H1 (cell line): ENCODE measurements around the gene LSG1. TPM values are rescaled to one million over a fixed set of nuclear protein-coding genes. Genes with fewer than 3 reads are reported as not detected.

Source experiments
- CTCF ChIA-PET: fragments of 300-600 bp; sonication (Branson Sonifier 250); formaldehyde crosslinking; loops from one replicate; lab custom pipeline; 2021; ENCODE audit not compliant: partially characterized antibody; lab: Charles Lee
- POLR2A ChIA-PET: fragments of 300-600 bp; sonication (Branson Sonifier 250); formaldehyde crosslinking; loops from one replicate; lab custom pipeline; 2021; ENCODE audit warnings: inconsistent platforms; ENCODE audit not compliant: partially characterized antibody; lab: Charles Lee
- DNase-seq, 2 experiments: peaks; one replicate each; pipeline versions ENCODE4 v3.0.0 to v3.0.0-alpha.2; 2010 to 2022; ENCODE audit warnings: low spot score in 2 of 2, low read depth in 1 of 2, mixed read lengths in 1 of 2
- FAIRE-seq: peaks from 2 replicates; lab custom pipeline; 2011; peaks lifted over from hg19 to GRCh38; lab: Jason Lieb, UNC
- H2AFZ ChIP-seq: 2 replicates; pipeline ENCODE4 v1.8.1; 2012; ENCODE audit warnings: low read length, inconsistent platforms
- H2AK5ac ChIP-seq: 2 replicates; pipeline ENCODE4 v1.6.1; 2013; ENCODE audit warnings: low read depth, low read length
- H2BK120ac ChIP-seq: replicated peaks from 2 replicates; pipeline ENCODE3; 2013; ENCODE audit warnings: low read depth, low read length, inconsistent platforms
- H2BK12ac ChIP-seq: 2 replicates; pipeline ENCODE4 v1.6.1; 2013; ENCODE audit warnings: low read depth, low read length
- H2BK15ac ChIP-seq: 2 replicates; pipeline ENCODE4 v1.6.1; 2013; ENCODE audit warnings: low read length
- H2BK20ac ChIP-seq: 2 replicates; pipeline ENCODE4 v1.6.1; 2013; ENCODE audit warnings: low read length
- H2BK5ac ChIP-seq: 2 replicates; pipeline ENCODE4 v1.6.1; 2013; ENCODE audit warnings: low read depth, low read length
- H3K14ac ChIP-seq: 2 replicates; pipeline ENCODE4 v1.6.1; 2013; ENCODE audit warnings: inconsistent platforms; ENCODE audit not compliant: insufficient read length
- H3K18ac ChIP-seq: 2 replicates; pipeline ENCODE4 v1.6.1; 2013; ENCODE audit warnings: low read length; ENCODE audit errors: extremely low read depth
- H3K23ac ChIP-seq: 2 replicates; pipeline ENCODE4 v1.6.1; 2013; ENCODE audit warnings: inconsistent platforms; ENCODE audit not compliant: insufficient read length
- H3K23me2 ChIP-seq: 2 replicates; pipeline ENCODE4 v1.6.1; 2013; ENCODE audit warnings: low read depth, low read length
- H3K27ac ChIP-seq: 2 replicates; pipeline ENCODE4 v1.6.1; 2011; ENCODE audit warnings: low read depth, low read length, inconsistent platforms
- H3K27me3 ChIP-seq, 4 experiments: replicated peaks in 1 of 4; 1 replicate in 1 of 4; 2 replicates in 3 of 4; pipeline versions ENCODE4 v1.6.1 to v1.8.1; 2011 to 2013; ENCODE audit warnings: low read length in 3 of 4, mild to moderate bottlenecking in 3 of 4, inconsistent platforms in 2 of 4, mixed read lengths in 2 of 4, moderate library complexity in 1 of 4; ENCODE audit not compliant: control insufficient read depth in 3 of 4, insufficient read depth in 3 of 4; ENCODE audit errors: extremely low read depth in 1 of 4
- H3K36me3 ChIP-seq, 4 experiments: 2 replicates each; pipeline versions ENCODE4 v1.6.1 to v1.8.1; 2011 to 2013; ENCODE audit warnings: mild to moderate bottlenecking in 4 of 4, low read length in 3 of 4, moderate library complexity in 2 of 4, control low read depth in 1 of 4, inconsistent platforms in 1 of 4; ENCODE audit not compliant: insufficient read depth in 4 of 4, control insufficient read depth in 2 of 4
- H3K4ac ChIP-seq: replicated peaks from 2 replicates; pipeline ENCODE3; 2013; ENCODE audit warnings: low read length, low read depth, mixed read lengths, inconsistent platforms; ENCODE audit not compliant: insufficient read length
- H3K4me1 ChIP-seq, 4 experiments: replicated peaks in 1 of 4; 1 replicate in 1 of 4; 2 replicates in 3 of 4; pipeline versions ENCODE4 v1.6.1 to v1.8.1; 2011 to 2013; ENCODE audit warnings: low read length in 3 of 4, inconsistent platforms in 2 of 4, mixed read lengths in 1 of 4; ENCODE audit not compliant: insufficient read depth in 4 of 4, control insufficient read depth in 3 of 4
- H3K4me2 ChIP-seq, 2 experiments: 2 replicates each; pipeline versions ENCODE4 v1.6.1 to v1.8.1; 2011 to 2013; ENCODE audit warnings: low read depth in 2 of 2, low read length in 2 of 2, control low read depth in 1 of 2, inconsistent platforms in 1 of 2, mild to moderate bottlenecking in 1 of 2; ENCODE audit not compliant: insufficient read depth in 1 of 2
- H3K4me3 ChIP-seq, 4 experiments: fragments of 200-600, 300-600 bp in 1 of 4; sonication (generic), shearing (Covaris generic), sonication (Bioruptor Twin) in 1 of 4; 2 replicates each; pipeline versions ENCODE4 v1.5.1 to v1.8.1; 2011 to 2016; ENCODE audit warnings: low read length in 4 of 4, low read depth in 3 of 4, control low read depth in 2 of 4, inconsistent platforms in 2 of 4, mild to moderate bottlenecking in 2 of 4, mixed read lengths in 1 of 4, moderate library complexity in 1 of 4; ENCODE audit not compliant: insufficient read depth in 2 of 4; ENCODE audit errors: extremely low read depth in 1 of 4
- H3K56ac ChIP-seq: replicated peaks from 2 replicates; pipeline ENCODE3; 2013; ENCODE audit warnings: low read depth, mild to moderate bottlenecking, mixed read lengths, low read length, inconsistent platforms; ENCODE audit not compliant: insufficient read length
- H3K79me1 ChIP-seq: 2 replicates; pipeline ENCODE4 v1.6.1; 2013; ENCODE audit warnings: low read depth, low read length, control low read depth
- H3K79me2 ChIP-seq, 2 experiments: 2 replicates each; pipeline versions ENCODE4 v1.6.1 to v1.8.1; 2012 to 2013; ENCODE audit warnings: low read length in 2 of 2, mild to moderate bottlenecking in 2 of 2, inconsistent platforms in 1 of 2; ENCODE audit not compliant: insufficient read depth in 2 of 2, control insufficient read depth in 1 of 2
- H3K9ac ChIP-seq, 4 experiments: replicated peaks in 1 of 4; 1 replicate in 1 of 4; 2 replicates in 3 of 4; pipeline versions ENCODE4 v1.6.1 to v1.8.1; 2011 to 2013; ENCODE audit warnings: low read depth in 3 of 4, low read length in 3 of 4, control low read depth in 2 of 4, mild to moderate bottlenecking in 2 of 4, moderate library complexity in 2 of 4, inconsistent platforms in 1 of 4; ENCODE audit errors: extremely low read depth in 1 of 4
- H3K9me3 ChIP-seq, 2 experiments: 2 replicates each; pipeline versions ENCODE4 v1.6.1 to v1.8.1; 2012 to 2013; ENCODE audit warnings: mild to moderate bottlenecking in 2 of 2, moderate library complexity in 2 of 2, control low read depth in 1 of 2, inconsistent platforms in 1 of 2, low read depth in 1 of 2, low read length in 1 of 2, mixed read lengths in 1 of 2; ENCODE audit not compliant: insufficient read depth in 2 of 2
- H4K20me1 ChIP-seq, 2 experiments: replicated peaks in 1 of 2; 2 replicates each; pipeline versions ENCODE3 to v1.8.1; 2011 to 2013; ENCODE audit warnings: inconsistent platforms in 2 of 2, low read length in 2 of 2, mild to moderate bottlenecking in 1 of 2; ENCODE audit not compliant: insufficient read depth in 2 of 2, control insufficient read depth in 1 of 2
- H4K5ac ChIP-seq: 2 replicates; pipeline ENCODE4 v1.6.1; 2013; ENCODE audit warnings: low read length, low read depth, mixed read lengths, inconsistent platforms; ENCODE audit not compliant: insufficient read length
- H4K8ac ChIP-seq: 2 replicates; pipeline ENCODE4 v1.8.0; 2013; ENCODE audit warnings: mild to moderate bottlenecking, moderate library complexity, low read length, inconsistent platforms; ENCODE audit not compliant: insufficient read depth; ENCODE audit errors: extremely low read depth
- H4K91ac ChIP-seq: replicated peaks from 2 replicates; pipeline ENCODE3; 2013; ENCODE audit warnings: low read length, mixed read lengths, inconsistent platforms; ENCODE audit not compliant: insufficient read length
- RAD21 ChIP-seq, 2 experiments: IDR thresholded peaks in 1 of 2; conservative IDR thresholded peaks in 1 of 2; 2 replicates each; pipeline ENCODE4 v1.6.1; 2011; ENCODE audit warnings: low read depth in 2 of 2, low read length in 2 of 2, improper control_type of control experiment in 1 of 2, inconsistent platforms in 1 of 2, mild to moderate bottlenecking in 1 of 2, moderate library complexity in 1 of 2
- SRF ChIP-seq: IDR thresholded peaks from 2 replicates; pipeline ENCODE4 v1.6.1; 2011; ENCODE audit warnings: mild to moderate bottlenecking, low read depth, low read length, moderate library complexity
- whole genome bisulfite sequencing, 2 experiments: shearing (Covaris generic) in 1 of 2; methylation state at CpG; one replicate each; pipeline versions ENCODE4 v1.1.6 to v1.1.7; 2013 to 2015; ENCODE audit warnings: low lambda C conversion rate in 2 of 2, mixed read lengths in 2 of 2, inconsistent platforms in 1 of 2, low coverage in 1 of 2, missing lambda C conversion rate in 1 of 2; ENCODE audit not compliant: insufficient replicate concordance in 2 of 2, insufficient coverage in 1 of 2, insufficient read length in 1 of 2; ENCODE audit errors: extremely low coverage in 1 of 2, missing lambda C conversion rate in 1 of 2; 5-methylcytosine and 5-hydroxymethylcytosine counted together
- polyA plus RNA-seq, 7 experiments: library from polyadenylated mRNA; depleted of rRNA in 3 of 7; stranded (reverse) in 5 of 7; unstranded in 2 of 7; fragments of >200 nt in 5 of 7; fragments of 200-250 nt in 2 of 7; gene quantifications; 1 replicate in 5 of 7; 2 replicates in 1 of 7; 4 replicates in 1 of 7; pipeline versions ENCODE4 v1.2.1 to v1.2.3, GENCODE V29; 2011 to 2013; ENCODE audit warnings: missing spikeins in 2 of 7, mixed read lengths in 2 of 7
- total RNA-seq: library from RNA; stranded (reverse); fragmentation: NEBNext Ultra II Directional; extraction: Animal tissue kit (Norgen Biotek cat#: 25700); gene quantifications from 2 replicates; pipeline ENCODE4 v1.2.1, GENCODE V29; 2021
- TF ChIP-seq, protein P1 (sequence below), 3 experiments: IDR thresholded peaks; 1 replicate in 2 of 3; 2 replicates in 1 of 3; pipeline versions ENCODE4 v1.5.1 to v1.6.1; 2011; ENCODE audit warnings: low read length in 3 of 3, mild to moderate bottlenecking in 3 of 3, inconsistent platforms in 2 of 3, low read depth in 1 of 3, moderate library complexity in 1 of 3; ENCODE audit not compliant: insufficient read depth in 1 of 3; ENCODE audit errors: control extremely low read depth in 1 of 3

LSG1 gene
- total and polyA plus RNA-seq, 2 of the 8 experiments (the other 6 are each of a cell fraction or from before 2014, with no cell fraction given) = 23.7 to 47.6 TPM

DNA sequence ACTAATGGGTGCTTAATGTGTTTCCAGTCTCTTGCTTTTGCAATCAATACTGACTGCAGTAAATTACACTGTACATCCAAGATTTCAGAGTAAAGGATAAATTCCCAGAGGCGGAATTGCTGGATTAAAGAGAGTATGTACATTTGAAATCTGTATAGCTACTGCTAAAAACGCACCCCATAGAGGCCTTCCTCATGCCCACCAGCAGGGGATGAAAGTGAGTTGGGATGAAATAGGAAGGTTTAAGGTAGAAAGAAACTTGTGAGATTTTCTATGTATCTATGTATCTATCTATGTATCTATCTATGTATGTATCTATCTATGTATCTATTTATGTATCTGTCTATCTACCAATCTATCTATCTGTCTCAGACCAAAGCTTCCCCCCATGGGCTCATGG lies 67.2 kb downstream of the LSG1 start:
- H3K27ac ChIP-seq = no peak overlapping the region
- H3K79me2 ChIP-seq = no peaks in the 10 kb centered on the region
- no peak overlapping the region for H3K9ac ChIP-seq
- CTCF ChIA-PET = interaction anchor here (0.6 to 1.9 kb wide), 11 partner anchors 9 to 777 kb away, joined by 3 to 9 read pairs (median 4); no protein-coding TSS in a partner anchor
- H4K8ac ChIP-seq = no peak overlapping the region
- H3K56ac ChIP-seq = no peak overlapping the region
- H3K4me1 ChIP-seq = no peaks in the 10 kb centered on the region
- no peaks in the 10 kb centered on the region for H3K79me1 ChIP-seq
- H3K36me3 ChIP-seq = no peaks in the 10 kb centered on the region; a peak in 2 of 8 replicates
- no peak overlapping the region for H4K5ac ChIP-seq
- POLR2A ChIA-PET = interaction anchor here (0.7 to 1.5 kb wide), 4 partner anchors 9 to 70 kb away, joined by 3 to 4 read pairs (median 3); no protein-coding TSS in a partner anchor
- H3K23me2 ChIP-seq = no peaks in the 10 kb centered on the region
- H2BK12ac ChIP-seq = no peak overlapping the region
- H3K14ac ChIP-seq = no peak overlapping the region
- no peak overlapping the region for H3K4me3 ChIP-seq
- H3K4ac ChIP-seq = no peak overlapping the region
- no peak overlapping the region for H3K4me2 ChIP-seq
- no peaks in the 10 kb centered on the region for H3K9me3 ChIP-seq
- no peak overlapping the region for H3K18ac ChIP-seq
- FAIRE-seq (no peak), DNase-seq (no peak)
- no peak overlapping the region for H2BK15ac ChIP-seq
- H4K91ac ChIP-seq = no peak overlapping the region
- no peak overlapping the region for H2BK20ac ChIP-seq
- H3K27me3 ChIP-seq = no peaks in the 10 kb centered on the region
- peaks cover 0 to 2% of the 10 kb centered on the region in 2 experiments for H4K20me1 ChIP-seq
- no peak overlapping the region for H2BK120ac ChIP-seq
- no peak overlapping the region for H2AFZ ChIP-seq
- no peak overlapping the region for H2BK5ac ChIP-seq
- TF ChIP-seq SRF = no peak
- peak; percentile 6 to 13; a peak in 2 of 4 replicates for TF ChIP-seq RAD21 (IDR thresholded peaks at IDR 0.05 in 1 of 2, conservative IDR thresholded peaks at IDR 0.05 in 1 of 2; ENCODE audit: low read depth in 2 of 2, low read length in 2 of 2)
- TF ChIP-seq, protein P1, sequence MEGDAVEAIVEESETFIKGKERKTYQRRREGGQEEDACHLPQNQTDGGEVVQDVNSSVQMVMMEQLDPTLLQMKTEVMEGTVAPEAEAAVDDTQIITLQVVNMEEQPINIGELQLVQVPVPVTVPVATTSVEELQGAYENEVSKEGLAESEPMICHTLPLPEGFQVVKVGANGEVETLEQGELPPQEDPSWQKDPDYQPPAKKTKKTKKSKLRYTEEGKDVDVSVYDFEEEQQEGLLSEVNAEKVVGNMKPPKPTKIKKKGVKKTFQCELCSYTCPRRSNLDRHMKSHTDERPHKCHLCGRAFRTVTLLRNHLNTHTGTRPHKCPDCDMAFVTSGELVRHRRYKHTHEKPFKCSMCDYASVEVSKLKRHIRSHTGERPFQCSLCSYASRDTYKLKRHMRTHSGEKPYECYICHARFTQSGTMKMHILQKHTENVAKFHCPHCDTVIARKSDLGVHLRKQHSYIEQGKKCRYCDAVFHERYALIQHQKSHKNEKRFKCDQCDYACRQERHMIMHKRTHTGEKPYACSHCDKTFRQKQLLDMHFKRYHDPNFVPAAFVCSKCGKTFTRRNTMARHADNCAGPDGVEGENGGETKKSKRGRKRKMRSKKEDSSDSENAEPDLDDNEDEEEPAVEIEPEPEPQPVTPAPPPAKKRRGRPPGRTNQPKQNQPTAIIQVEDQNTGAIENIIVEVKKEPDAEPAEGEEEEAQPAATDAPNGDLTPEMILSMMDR (IDR thresholded peaks at IDR 0.05; ENCODE audit: control extremely low read depth in 1 of 3, insufficient read depth in 1 of 3, low read depth in 1 of 3, low read length in 3 of 3) = peak in 2 of 3 experiments; percentile 27 to 32; a peak in 2 of 4 replicates
- no peak overlapping the region for H2AK5ac ChIP-seq
- no peak overlapping the region for H3K23ac ChIP-seq
- WGBS, 2 experiments = 83% methylated on average over 2 of the region's 2 CpGs; no CpG with 5 or more reads in 1 of the 2 experiments
